ENCODE measurements around the gene SIPA1L3.

DNA sequence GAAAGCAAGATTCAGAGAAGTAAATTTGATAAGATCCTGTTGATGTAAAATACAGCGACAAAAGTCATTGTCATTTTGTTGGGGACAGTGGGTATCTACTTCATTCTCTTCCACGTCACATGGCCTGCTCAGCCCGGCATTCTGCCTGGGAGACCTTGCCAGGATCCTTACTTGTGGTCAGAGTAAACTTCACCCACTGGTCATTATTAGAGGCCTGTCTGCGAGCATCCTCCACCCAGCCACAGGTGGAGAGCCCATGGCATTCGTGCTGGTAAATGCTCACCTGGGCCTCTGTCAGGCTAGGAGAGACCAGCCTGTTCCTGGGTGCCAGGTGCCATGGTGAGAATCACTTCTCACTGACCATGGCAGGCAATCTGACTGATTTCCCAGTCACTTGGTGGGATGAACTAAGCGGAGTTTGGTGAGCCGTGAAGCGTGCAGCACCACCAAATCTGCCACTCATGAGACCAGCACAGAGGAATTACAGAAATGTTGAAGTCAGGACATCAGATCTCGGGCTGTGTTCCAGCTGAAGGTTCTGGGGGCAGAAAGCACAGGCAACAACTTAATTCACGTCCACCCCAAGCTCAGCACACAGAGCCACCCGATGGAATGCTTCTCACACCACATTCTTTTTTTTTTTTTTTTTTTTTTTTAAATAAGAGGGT lies 107.0 kb downstream of the SIPA1L3 start:
- no peak for TF ChIP-seq SETDB1 (IDR thresholded peaks at IDR 0.05; ENCODE audit: insufficient read length, low read length)
- no peak for TF ChIP-seq ZNF585B (tag by site-specific recombination; IDR thresholded peaks at IDR 0.05)
- TF ChIP-seq, protein P1, sequence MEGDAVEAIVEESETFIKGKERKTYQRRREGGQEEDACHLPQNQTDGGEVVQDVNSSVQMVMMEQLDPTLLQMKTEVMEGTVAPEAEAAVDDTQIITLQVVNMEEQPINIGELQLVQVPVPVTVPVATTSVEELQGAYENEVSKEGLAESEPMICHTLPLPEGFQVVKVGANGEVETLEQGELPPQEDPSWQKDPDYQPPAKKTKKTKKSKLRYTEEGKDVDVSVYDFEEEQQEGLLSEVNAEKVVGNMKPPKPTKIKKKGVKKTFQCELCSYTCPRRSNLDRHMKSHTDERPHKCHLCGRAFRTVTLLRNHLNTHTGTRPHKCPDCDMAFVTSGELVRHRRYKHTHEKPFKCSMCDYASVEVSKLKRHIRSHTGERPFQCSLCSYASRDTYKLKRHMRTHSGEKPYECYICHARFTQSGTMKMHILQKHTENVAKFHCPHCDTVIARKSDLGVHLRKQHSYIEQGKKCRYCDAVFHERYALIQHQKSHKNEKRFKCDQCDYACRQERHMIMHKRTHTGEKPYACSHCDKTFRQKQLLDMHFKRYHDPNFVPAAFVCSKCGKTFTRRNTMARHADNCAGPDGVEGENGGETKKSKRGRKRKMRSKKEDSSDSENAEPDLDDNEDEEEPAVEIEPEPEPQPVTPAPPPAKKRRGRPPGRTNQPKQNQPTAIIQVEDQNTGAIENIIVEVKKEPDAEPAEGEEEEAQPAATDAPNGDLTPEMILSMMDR (tag by site-specific recombination; IDR thresholded peaks at IDR 0.05), result no peak
- TF ChIP-seq, protein P2, sequence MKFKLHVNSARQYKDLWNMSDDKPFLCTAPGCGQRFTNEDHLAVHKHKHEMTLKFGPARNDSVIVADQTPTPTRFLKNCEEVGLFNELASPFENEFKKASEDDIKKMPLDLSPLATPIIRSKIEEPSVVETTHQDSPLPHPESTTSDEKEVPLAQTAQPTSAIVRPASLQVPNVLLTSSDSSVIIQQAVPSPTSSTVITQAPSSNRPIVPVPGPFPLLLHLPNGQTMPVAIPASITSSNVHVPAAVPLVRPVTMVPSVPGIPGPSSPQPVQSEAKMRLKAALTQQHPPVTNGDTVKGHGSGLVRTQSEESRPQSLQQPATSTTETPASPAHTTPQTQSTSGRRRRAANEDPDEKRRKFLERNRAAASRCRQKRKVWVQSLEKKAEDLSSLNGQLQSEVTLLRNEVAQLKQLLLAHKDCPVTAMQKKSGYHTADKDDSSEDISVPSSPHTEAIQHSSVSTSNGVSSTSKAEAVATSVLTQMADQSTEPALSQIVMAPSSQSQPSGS (tag by site-specific recombination; IDR thresholded peaks at IDR 0.05; ENCODE audit: low read depth), result no peak
- TF ChIP-seq ZNF561 (tag by site-specific recombination; IDR thresholded peaks at IDR 0.05; ENCODE audit: borderline replicate concordance), result no peak
- TF ChIP-seq ZNF830 (tag by site-specific recombination; IDR thresholded peaks at IDR 0.05; ENCODE audit: low read depth), result no peak
- TF ChIP-seq ZNF133 (tag by site-specific recombination; IDR thresholded peaks at IDR 0.05), result no peak
- no peak for TF ChIP-seq ZBTB49 (tag by site-specific recombination; IDR thresholded peaks at IDR 0.05; ENCODE audit: low read depth)
